HG02588 (cell line): ENCODE measurements around the gene C3orf38.
"Not testable (repeated sequence)": the region's sequence is repeated elsewhere in the genome, so short reads cannot be mapped to it uniquely, and the experiment has no call there.

Experiments
- ATAC-seq: cut with Tn5 transposase; IDR thresholded peaks from one replicate; pipeline ENCODE4 v1.9.1; 2021; ENCODE audit warnings: mild to moderate bottlenecking, moderate library complexity; ENCODE audit not compliant: unreplicated experiment

The C3orf38 gene

DNA sequence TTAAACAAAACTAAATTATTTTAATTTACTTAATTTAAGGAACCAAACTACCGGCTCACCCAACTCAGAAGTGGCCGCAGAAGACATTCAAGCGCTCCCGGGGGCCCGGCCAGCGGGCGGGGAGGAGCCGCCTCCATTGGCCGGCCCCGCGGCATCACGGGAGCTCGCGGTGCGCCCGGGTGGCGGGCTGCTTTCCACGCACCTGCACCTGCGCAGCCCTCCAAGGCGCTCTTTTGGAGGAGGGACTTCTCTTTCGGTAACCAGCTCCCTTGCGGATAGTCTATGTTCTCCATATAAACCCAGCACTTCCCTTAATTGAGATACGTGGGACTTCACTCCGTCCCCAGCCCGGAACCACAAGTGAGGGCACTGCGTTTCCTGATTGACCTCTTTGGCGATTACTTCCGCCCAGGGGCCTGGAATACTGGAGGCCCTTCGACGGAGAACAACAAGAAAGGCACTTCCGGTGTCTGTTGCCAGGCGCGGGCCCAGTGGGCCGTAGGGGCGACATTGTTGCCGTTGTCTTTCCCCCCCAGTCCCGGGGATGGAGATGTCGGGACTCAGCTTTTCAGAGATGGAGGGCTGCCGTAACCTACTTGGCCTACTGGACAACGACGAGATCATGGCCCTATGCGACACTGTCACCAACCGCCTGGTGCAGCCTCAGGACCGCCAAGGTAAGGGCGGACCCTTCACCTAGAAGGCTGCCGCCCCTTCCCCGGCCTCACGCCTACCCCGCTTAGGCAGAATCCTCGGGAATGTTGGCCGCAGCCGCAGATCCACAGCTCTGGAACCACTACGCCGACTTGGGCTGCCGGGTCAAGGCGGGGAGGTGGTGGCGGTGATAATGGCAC lies at the start of gene C3orf38:
C3orf38 (plus strand) TSS at position 451 of the 854 bp plus-strand sequence; CDS start at position 545, 94 bp downstream.
- ATAC-seq: peak; percentile 80

- ATAC-seq: peak; percentile 84
Observed at GRCh38 chr3:88101142-88101541, 48.6 kb upstream of the C3orf38 start.

DNA sequence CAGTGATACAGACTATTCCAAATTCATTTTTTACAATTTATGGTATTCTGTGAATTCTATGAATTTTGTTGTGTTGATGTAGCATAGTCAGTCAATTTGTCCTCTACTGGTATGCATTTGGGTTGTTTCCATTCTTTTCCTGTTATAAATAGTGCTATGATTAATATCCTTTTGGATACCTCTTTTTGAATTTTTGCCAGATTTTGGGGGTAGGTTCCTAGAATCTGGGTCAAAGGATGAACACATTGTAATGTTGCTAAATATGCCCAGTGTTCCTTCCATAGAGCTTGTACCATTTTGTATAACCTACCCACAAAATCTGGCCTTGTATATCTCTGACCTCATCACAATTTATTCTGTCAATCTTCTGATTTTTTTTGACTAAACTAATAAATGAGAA lies 44.4 kb upstream of the C3orf38 start:
- no peak for ATAC-seq

DNA sequence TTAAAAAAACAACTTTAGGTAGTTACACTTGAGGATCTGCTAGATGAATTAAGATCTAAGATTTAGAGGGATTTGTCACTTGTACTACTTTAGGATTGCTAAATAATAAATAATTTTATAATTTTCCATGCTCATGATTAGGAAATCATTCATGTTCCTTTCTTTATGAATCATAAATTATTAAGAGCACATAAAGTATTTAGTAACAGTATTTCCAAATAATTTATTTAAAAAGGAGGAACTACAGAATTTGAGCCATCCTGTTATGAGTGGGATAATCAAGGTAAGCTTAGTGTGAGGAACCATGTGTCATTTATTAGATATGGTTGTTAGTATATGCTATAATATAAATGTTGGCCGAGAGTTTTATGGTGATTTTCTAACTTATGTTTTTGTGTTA lies 37.5 kb upstream of the C3orf38 start:
- no peak for ATAC-seq

- peak; percentile 88 for ATAC-seq
Observed at GRCh38 chr3:88113311-88114162, 36.2 kb upstream of the C3orf38 start.

DNA sequence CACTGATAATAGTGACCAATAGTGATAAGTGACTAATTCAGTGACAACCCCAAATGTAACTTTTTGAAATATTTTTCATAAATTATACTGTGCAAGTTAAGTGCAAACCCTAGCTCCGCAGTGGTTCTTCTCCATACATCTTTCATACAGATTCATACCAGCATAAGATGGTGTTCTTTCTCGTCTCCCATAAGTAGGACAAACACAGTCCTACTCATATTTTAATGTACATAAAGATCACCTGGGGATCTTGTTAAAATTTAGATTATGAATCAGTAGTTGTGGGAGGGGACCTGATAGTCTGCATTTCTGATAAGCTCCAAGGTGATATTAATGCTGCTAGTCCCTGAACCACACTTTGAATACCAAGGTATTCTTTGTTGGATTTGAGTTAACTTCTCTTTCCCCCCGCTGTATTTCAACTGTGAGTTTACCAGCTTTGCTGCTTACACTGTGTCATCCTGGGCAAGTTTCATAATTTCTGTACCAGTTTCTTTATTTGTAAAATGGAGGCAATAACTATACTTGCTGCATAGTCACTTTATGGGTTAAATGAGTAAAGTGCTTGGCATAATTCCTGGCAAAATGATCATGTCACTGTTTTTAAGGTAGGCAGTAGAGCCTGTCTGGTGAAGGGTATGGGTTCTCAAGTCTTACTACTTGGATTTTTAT lies 34.7 kb upstream of the C3orf38 start:
- ATAC-seq: no peak

- no peak for ATAC-seq
Observed at GRCh38 chr3:88117683-88118082, 32.1 kb upstream of the C3orf38 start.

- not testable (repeated sequence) for ATAC-seq
Observed at GRCh38 chr3:88118603-88119002, 31.2 kb upstream of the C3orf38 start.

GRCh38 chr3:88123526-88123925 lies 26.2 kb upstream of the C3orf38 start:
- ATAC-seq: no peak

DNA sequence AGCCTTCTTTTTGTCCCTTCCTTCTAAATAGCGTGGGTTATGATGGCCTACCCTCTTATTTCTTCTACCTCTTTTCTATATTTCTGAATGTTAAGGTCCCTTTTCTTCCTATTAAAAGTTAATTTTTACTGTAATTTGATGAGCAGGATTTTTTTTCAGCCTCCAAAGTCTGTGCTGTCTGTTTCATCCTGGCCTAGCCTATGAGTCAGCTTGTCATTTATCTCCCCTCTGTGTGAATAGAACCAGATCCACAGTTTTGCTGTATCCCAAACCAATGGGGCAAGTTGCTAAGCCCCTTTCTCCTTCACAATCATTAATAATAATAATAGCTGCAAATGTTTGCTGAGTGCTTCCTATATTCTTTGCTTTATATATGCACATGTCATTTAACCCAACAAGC lies 18.1 kb upstream of the C3orf38 start:
- ATAC-seq: no peak

DNA sequence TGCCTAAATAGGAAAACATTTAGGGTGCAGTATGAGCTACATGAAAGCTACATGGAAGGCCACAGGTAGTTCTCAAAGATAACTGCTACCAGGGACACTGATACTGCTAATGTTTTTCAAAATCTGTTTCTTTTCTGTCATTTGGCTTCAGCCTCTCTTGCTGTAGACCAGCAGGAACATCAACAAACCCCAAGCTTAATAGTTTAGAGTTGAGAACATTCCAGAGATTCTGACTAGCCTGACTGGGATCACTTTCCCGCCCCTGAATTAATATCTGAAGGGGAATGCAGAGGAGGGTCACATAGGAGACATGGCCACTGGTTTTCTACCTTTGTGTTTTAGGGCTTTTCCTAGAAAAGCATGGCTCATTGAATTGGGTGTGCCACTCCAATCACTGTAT lies 16.9 kb upstream of the C3orf38 start:
- no peak for ATAC-seq

DNA sequence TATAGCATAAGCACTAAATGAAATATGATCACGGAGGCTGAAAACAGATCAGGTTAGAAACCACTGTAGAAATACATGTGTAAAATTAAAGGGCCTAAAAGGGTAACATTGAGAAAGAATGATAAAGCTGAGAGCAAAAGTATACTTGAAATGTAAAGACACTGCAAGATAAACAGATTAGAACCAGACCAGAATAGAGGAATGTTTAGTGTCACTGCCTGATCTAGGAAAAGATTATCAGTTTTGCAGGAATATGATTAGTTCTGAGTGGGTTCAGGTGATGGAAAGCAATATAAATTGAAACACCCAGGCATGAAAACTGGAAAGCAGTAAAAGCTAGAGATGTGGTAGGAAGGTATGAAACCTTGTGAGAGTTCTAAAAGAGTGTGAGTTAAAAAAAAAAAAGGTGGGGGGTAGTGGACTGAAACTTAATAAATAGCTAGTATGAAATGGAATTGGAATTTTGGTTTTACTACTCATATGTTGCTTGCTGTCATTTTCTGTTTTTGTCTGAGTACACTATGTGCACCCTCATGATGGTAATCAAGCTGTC lies 16.0 kb upstream of the C3orf38 start:
- ATAC-seq: no peak

- no peak for ATAC-seq
Observed at GRCh38 chr3:88137836-88138235, 11.9 kb upstream of the C3orf38 start.

GRCh38 chr3:88141458-88142083 lies 8.2 kb upstream of the C3orf38 start:
- peak; percentile 3 for ATAC-seq

GRCh38 chr3:88142094-88142624 lies 7.6 kb upstream of the C3orf38 start:
- peak; percentile 45 for ATAC-seq

GRCh38 chr3:88147261-88147660 lies 2.5 kb upstream of the C3orf38 start:
- ATAC-seq: no peak

DNA sequence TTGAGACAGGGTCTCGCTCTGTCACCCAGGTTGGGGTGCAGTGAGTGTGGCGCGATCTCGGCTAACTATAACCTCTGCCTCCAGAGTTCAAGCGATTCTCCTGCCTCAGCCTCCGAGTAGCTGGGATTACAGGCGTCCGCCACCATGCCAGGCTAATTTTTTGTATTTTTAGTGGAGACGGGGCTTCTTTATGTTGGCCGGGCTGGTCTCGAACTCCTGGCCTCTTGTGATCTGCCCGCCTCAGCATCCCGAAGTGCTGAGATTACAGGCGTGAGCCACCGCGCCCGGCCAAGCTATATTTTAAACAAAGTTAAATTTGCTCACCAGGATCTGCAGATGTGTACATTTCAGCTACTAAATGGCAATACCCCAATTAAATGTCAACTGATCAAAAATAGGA lies 1.1 kb upstream of the C3orf38 start:
- no peak for ATAC-seq

DNA sequence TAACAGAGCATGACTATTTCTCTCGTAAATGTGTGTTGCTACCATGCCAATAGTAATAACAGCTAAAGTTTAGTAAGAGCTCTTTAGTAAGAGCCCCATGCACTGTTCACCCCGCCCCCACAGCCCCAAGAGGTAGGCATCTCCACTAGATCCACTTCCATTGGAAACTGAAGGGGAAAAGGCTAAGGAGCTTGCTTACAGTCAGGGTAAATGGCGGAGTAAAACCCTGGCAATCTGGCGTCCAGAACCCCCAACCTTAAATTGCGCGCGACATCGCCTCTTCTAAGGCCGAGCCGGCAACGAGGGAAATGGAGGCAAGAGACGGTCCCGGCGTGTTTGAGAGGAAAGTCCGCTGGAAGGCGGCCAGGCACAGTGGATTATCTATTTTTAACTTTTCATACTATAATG lies 654 bp upstream of the C3orf38 start:
- peak; percentile 13 for ATAC-seq

GRCh38 chr3:88150371-88150770 lies 612 bp downstream of the C3orf38 start:
- peak; percentile 25 for ATAC-seq

DNA sequence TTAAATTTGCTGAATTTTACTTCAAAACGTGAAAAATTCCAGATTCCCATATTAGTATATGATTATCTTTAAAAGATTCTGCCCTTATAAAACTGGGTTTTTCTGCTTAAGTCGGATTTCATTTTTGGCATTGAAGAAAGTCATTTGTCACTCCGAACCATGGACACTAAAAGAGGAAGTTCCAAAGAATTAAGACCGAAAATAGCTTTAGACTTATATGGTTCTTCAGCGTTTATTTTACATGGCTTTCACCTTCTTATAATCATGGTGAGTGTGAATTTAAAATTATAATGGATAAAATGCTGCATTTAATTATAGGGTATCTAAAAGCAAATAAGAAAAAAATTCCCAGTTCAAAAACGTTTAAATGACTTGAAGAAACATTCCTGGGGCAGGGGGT lies 1.0 kb downstream of the C3orf38 start:
- ATAC-seq: no peak
